ENCODE measurements around the gene PAX8.

Gene PAX8

GRCh38 chr2:113201496-113202304, 77.0 kb downstream of the PAX8 start:
- DNase-seq, result no peak

- no peak for DNase-seq
Measured at GRCh38 chr2:113200736-113201490, 77.8 kb downstream of the PAX8 start.

DNA sequence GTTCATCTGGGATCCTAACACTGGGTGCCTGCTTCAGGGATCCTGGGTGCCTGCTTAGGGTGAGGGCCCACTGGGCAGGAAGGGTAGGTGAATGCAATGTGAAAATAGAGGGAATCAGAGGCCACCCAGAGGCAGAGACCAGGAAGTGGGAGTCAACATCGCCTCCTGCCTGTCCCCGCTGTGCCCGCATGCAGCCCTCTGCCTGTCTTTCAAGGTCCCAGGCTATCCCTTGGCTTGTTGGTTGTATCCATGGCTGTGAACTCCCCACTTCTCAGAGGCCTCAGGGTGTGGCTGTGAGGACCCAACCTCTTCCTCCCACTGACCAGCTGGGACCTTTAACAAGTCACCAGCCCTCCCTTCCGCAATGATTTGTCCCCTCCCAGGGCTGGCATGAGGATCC, 78.5 kb downstream of the PAX8 start:
- DNase-seq, result no peak

DNA sequence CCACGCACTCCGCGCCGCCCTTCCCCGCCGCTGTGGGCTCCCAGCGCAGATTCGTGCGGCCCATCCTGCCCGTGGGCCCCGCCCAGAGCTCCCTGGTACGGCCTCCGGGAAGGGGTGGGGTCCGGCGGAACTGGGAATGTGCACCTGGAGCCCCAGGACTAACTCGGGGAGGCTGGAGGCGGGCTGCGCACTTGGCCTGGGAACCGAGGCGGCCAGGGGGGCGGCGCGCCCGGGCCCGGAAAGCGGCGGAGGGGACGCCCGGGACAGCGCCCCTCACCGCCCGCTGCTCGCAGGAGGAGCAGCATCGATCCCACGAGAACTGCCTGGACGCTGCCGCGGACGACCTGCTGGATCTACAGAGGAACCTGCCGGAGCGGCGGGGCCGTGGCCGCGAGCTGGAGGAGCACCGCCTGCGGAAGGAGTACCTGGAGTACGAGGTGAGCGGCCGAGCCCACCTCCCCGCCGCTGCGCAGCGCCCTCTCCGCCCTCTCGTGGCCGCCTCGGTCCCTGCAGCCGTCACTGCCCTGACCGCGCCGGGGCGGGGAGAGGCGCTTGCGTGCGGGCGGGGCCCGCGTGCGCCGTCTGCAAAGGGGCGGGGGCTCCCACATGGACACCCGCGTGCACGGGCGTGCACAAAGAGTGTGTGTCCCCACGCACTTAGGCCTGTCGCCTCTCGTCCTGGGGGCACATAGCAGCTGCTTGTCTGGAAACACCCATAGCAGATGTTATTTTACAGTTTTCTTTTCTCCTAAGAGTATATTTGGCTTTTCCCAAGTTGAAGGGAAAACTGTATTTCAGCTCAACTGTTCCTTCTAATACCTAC, 79.7 kb downstream of the PAX8 start:
- peak; percentile 85 for DNase-seq

DNA sequence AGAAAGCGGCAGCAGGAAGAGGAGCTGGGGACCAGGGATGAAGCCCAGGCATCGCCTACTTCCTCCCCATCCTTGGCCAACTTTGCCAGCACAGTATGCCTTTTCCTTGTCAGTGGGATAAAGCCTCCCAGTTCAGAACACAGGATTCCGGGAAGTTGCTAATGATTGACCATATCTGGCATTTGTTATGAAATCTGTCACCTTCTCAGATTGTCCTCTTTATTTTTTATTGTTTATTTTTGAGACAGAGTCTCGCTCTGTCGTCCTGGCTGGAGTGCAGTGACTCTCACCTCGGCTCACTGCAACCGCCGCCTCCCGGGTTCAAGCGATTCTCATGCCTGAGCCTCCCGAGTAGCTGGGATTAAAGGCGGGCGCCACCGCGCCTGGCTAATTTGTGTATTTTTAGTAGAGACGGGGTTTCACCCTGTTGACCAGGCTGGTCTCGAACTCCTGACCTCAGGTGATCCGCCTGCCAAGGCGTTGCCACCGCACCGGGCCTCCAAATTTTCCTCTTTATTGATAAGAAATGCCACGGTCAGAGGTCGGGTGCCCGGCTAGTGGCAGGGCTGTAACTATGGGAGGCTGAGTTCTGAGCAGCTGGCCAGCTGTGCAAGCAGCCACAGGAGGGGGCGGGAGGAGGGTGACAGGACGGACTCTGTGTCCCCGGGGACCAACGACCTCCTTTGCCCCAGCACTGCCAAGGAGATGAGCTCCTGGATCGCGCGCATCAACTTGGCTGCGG, 80.5 kb downstream of the PAX8 start:
- no peak for DNase-seq

- DNase-seq, result no peak
Measured at GRCh38 chr2:113197347-113198047, 81.2 kb downstream of the PAX8 start.

DNA sequence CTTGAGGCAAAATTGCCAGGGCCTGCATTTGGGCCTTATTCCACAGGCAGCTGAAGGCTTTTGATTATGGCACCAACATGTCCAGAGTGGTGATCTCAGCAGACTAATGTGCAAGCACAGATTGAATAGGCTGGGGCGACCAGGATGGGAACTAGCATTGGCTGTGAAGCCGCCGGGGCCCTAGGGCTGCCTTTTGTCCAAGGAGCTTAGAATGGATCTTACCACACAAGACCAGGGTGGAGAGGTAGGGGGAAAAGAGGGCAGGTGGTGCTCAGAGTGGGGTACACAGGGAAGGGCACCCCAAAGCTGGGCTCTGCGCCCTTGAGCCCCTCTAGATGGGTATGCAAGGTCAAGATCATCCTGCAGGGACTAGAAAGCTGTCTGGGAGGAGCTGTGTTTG, 81.9 kb downstream of the PAX8 start:
- DNase-seq, result no peak

GRCh38 chr2:113195923-113196501, 82.7 kb downstream of the PAX8 start:
- no peak for DNase-seq

- no peak for DNase-seq
Measured at GRCh38 chr2:113192459-113193100, 86.1 kb downstream of the PAX8 start.

- no peak for DNase-seq
Measured at GRCh38 chr2:113190871-113191270, 87.8 kb downstream of the PAX8 start.

DNA sequence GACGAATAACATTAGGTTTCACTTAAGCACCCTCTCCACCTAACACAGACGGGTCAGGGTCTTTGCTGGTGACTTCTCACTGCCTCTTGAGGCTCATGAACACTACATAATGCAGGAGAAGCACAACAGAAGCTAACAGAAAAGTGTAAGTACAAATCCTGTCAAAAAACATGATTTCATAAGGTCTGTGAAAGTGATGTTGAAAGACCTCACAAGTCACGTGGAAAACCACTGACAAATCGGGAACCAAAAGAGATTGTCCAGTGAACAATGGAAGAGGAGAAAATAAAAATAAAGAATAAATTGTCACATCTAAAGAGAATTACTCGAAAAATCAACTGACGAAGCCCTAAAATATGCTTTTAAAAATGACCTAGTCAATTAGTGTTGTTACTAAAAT, 91.0 kb downstream of the PAX8 start:
- no peak for DNase-seq

DNA sequence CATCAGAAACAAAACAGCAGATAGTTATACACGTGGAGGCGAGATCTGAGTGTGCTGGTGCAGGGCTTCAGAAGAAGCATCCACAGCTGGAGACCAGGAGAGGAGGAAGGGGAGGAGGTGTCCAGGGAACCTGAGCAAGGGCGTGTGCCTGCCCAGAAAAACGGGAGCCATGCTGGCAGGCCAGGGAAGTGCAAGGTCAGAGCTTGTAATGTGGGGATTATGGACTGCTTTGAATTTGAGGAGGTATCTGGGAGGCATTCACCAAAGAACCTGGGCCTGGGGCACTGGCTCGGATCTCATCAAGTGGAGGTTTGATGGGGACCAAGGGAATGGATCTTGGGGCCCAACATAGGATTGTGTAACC, 92.3 kb downstream of the PAX8 start:
- no peak for DNase-seq

DNA sequence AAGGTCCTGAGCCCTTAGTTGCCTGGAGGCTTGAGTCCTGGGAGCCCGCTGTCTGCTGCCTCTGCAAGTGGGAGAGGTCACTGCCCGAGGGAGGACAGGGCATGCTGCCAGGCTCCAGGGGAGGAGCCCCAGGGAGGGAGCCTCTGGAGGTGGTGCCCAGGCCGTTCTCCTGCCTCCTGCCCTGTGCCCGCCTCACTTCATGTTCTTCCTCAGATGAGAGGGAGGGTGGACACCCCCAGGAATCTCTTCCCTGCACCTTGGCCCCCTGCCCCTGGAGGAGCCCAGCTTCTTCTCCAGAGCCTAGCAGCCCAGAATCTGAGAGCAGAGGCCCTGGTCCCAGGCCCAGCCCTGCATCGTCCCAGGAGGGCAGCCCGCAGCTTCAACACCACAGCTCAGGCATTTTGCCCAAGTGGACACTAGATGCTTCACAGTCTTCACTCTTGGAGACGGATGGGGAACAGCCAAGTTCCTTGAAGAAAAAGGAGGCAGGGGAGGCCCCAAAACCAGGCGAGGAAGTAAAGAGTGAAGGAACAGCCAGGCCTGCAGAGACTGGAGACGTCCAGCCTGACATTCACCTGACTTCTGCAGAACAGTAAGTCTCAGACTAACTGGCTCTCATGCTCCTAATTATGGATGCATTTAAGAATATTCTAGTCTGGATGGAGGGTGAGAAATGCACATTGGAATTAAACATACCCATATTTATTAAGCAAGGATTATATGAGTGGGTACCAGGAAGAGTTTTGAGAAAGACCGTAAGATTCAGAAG, 92.9 kb downstream of the PAX8 start:
- DNase-seq, result no peak

- DNase-seq, result no peak
Measured at GRCh38 chr2:113184531-113185230, 94.0 kb downstream of the PAX8 start.

GRCh38 chr2:113183703-113184102, 95.0 kb downstream of the PAX8 start:
- no peak for DNase-seq

- no peak for DNase-seq
Measured at GRCh38 chr2:113183264-113183663, 95.5 kb downstream of the PAX8 start.

- DNase-seq, result no peak
Measured at GRCh38 chr2:113182471-113183260, 96.1 kb downstream of the PAX8 start.

DNA sequence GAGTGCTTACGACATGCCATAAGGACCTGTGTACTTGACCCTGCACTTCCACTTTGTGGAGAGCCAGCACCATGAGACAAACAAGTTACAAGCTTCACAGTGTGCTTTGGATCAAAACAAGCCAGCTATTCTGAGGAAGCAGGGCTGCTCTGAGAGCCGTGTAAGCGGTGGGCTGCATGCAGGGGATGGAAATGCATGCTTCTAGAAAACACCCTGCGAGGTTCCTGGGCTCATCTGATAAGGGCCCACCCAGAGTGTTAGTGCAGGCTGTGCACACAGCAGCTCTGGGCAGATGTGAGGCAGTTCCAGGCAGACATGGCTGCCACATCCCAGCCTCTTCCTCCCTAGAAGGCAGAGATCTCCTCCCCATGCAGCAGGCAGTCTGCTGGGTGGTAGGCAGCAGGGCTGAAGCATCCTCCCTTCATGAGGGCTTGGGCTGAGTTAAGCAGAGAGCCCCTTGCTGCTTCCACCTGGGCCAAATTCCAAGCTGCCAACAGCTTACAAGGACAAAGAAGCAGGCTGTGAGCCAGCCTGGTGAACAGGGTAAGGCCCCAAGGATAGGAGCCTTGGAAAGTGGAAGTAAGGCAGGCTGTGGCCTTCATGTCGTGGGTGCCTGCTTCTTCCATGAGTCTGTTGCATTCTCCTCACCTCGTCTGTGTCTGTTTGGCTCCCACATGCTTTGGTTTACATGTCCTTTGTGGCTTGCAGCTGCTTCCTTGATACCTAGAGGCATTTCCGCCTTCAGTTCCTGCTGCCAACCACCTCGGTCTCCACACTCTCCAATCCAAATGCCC, 97.3 kb downstream of the PAX8 start:
- no peak for DNase-seq
